SK-N-MC (cell line): ENCODE data around the gene ADAM11.

Experiments
- EZH2 ChIP-seq: fragments of 200-600 bp; sonication (generic); IDR thresholded peaks from one replicate; pipeline ENCODE4 v1.6.1; 2017; ENCODE audit warnings: antibody characterized with exemption
- POLR2AphosphoS5 ChIP-seq: IDR thresholded peaks from 2 replicates; pipeline ENCODE4 v1.6.1; 2012; ENCODE audit warnings: mild to moderate bottlenecking, low read depth, low read length, borderline replicate concordance

GRCh38 chr17:44777394-44778348, 18.9 kb downstream of the ADAM11 start:
- TF ChIP-seq EZH2 (no peak), POLR2AphosphoS5 (no peak)
